IMR-90 (cell line): Measurements from ENCODE around the gene DUSP7.

Experiments used
- POLR2A ChIP-seq: IDR thresholded peaks from 2 replicates; pipeline ENCODE4 v1.6.1; 2012; ENCODE audit warnings: mild to moderate bottlenecking, low read depth, low read length
- TF ChIP-seq, protein P1 (sequence below): conservative IDR thresholded peaks from 2 replicates; pipeline ENCODE4 v1.5.1; 2012; ENCODE audit warnings: mild to moderate bottlenecking, low read depth, low read length, improper control_type of control experiment
- TF ChIP-seq, protein P2 (sequence below): fragments of 150-350 bp; IDR thresholded peaks from 2 replicates; pipeline ENCODE4 v1.6.1; 2017; ENCODE audit warnings: mild to moderate bottlenecking, antibody characterized with exemption, low read length, low read depth

GRCh38 chr3:52080830-52081719 is 24.7 kb upstream of the DUSP7 start:
- TF ChIP-seq POLR2A, result no peak
- TF ChIP-seq, protein P1, sequence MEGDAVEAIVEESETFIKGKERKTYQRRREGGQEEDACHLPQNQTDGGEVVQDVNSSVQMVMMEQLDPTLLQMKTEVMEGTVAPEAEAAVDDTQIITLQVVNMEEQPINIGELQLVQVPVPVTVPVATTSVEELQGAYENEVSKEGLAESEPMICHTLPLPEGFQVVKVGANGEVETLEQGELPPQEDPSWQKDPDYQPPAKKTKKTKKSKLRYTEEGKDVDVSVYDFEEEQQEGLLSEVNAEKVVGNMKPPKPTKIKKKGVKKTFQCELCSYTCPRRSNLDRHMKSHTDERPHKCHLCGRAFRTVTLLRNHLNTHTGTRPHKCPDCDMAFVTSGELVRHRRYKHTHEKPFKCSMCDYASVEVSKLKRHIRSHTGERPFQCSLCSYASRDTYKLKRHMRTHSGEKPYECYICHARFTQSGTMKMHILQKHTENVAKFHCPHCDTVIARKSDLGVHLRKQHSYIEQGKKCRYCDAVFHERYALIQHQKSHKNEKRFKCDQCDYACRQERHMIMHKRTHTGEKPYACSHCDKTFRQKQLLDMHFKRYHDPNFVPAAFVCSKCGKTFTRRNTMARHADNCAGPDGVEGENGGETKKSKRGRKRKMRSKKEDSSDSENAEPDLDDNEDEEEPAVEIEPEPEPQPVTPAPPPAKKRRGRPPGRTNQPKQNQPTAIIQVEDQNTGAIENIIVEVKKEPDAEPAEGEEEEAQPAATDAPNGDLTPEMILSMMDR, result no peak
- TF ChIP-seq, protein P2, sequence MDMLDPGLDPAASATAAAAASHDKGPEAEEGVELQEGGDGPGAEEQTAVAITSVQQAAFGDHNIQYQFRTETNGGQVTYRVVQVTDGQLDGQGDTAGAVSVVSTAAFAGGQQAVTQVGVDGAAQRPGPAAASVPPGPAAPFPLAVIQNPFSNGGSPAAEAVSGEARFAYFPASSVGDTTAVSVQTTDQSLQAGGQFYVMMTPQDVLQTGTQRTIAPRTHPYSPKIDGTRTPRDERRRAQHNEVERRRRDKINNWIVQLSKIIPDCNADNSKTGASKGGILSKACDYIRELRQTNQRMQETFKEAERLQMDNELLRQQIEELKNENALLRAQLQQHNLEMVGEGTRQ, result no peak
